HEK293 (cell line): ENCODE measurements around the gene STXBP4.

Experiments
- CTCF ChIA-PET: fragments of 350-600 bp; formaldehyde crosslinking; extraction: SDS; loops from one replicate; lab custom pipeline; 2021; ENCODE audit warnings: antibody characterized with exemption; lab: Yijun Ruan, JAX
- POLR2A ChIA-PET: fragments of 300-600 bp; formaldehyde crosslinking; extraction: SDS; loops from one replicate; lab custom pipeline; 2020; ENCODE audit warnings: antibody characterized with exemption, inconsistent platforms; lab: Yijun Ruan, JAX
- H3K27ac ChIP-seq: fragments of 200-500 bp; sonication (Bioruptor generic); 2 replicates; pipeline ENCODE4 v1.5.1; 2014; ENCODE audit warnings: low read depth, low read length, control low read depth, inconsistent platforms; ENCODE audit errors: extremely low read depth
- H3K36me3 ChIP-seq, 2 experiments: fragments of 200-500 bp in 1 of 2; sonication (Bioruptor generic) in 1 of 2; 1 replicate in 1 of 2; 2 replicates in 1 of 2; pipeline ENCODE4 v1.5.1; 2014 to 2017; ENCODE audit warnings: inconsistent platforms in 2 of 2, low read length in 2 of 2; ENCODE audit not compliant: control insufficient read depth in 2 of 2, insufficient read depth in 1 of 2
- H3K4me1 ChIP-seq: fragments of 200-500 bp; sonication (Bioruptor generic); 2 replicates; pipeline ENCODE4 v1.5.1; 2014; ENCODE audit warnings: mild to moderate bottlenecking, low read length, inconsistent platforms; ENCODE audit not compliant: control insufficient read depth, insufficient read depth
- H3K4me3 ChIP-seq: 2 replicates; pipeline ENCODE4 v1.5.1; 2011; ENCODE audit warnings: low read depth, mild to moderate bottlenecking, control low read depth, low read length, moderate library complexity
- H3K9me3 ChIP-seq: fragments of 200-500 bp; sonication (Bioruptor generic); 2 replicates; pipeline ENCODE4 v1.5.1; 2014; ENCODE audit warnings: low read depth, low read length, inconsistent platforms; ENCODE audit not compliant: control insufficient read depth, insufficient read depth
- FEZF1 ChIP-seq: fragments of 450-650 bp; formaldehyde crosslinking; IDR thresholded peaks from 2 replicates; pipeline ENCODE4 v1.5.1; 2016; ENCODE audit warnings: missing biosample characterization, missing genetic modification characterization
- GFI1B ChIP-seq: fragments of 450-650 bp; formaldehyde crosslinking; IDR thresholded peaks from 2 replicates; pipeline ENCODE4 v1.5.1; 2016; ENCODE audit warnings: missing biosample characterization, missing genetic modification characterization
- GLIS1 ChIP-seq: fragments of 450-650 bp; formaldehyde crosslinking; IDR thresholded peaks from 2 replicates; pipeline ENCODE4 v1.5.1; 2016; ENCODE audit warnings: missing biosample characterization, missing genetic modification characterization
- MZF1 ChIP-seq: fragments of 450-650 bp; formaldehyde crosslinking; IDR thresholded peaks from 2 replicates; pipeline ENCODE4 v1.5.1; 2017; ENCODE audit warnings: missing biosample characterization, missing genetic modification characterization, borderline replicate concordance
- SP7 ChIP-seq: fragments of 450-650 bp; formaldehyde crosslinking; IDR thresholded peaks from 2 replicates; pipeline ENCODE4 v1.5.1; 2016; ENCODE audit warnings: missing biosample characterization, missing genetic modification characterization
- TRIM28 ChIP-seq: IDR thresholded peaks from 2 replicates; pipeline ENCODE4 v1.6.1; 2011; ENCODE audit warnings: low read length, control low read depth, borderline replicate concordance
- ZBTB21 ChIP-seq: fragments of 450-650 bp; formaldehyde crosslinking; IDR thresholded peaks from 2 replicates; pipeline ENCODE4 v1.5.1; 2017; ENCODE audit warnings: missing biosample characterization, missing genetic modification characterization
- ZIC2 ChIP-seq: fragments of 450-650 bp; formaldehyde crosslinking; IDR thresholded peaks from 2 replicates; pipeline ENCODE4 v1.5.1; 2016; ENCODE audit warnings: missing biosample characterization, missing genetic modification characterization
- ZNF112 ChIP-seq: fragments of 450-650 bp; formaldehyde crosslinking; IDR thresholded peaks from 2 replicates; pipeline ENCODE4 v1.5.0; 2017; ENCODE audit warnings: missing biosample characterization, missing genetic modification characterization
- ZNF140 ChIP-seq: fragments of 450-650 bp; formaldehyde crosslinking; IDR thresholded peaks from 2 replicates; pipeline ENCODE4 v1.5.1; 2016; ENCODE audit warnings: missing biosample characterization, missing genetic modification characterization
- ZNF157 ChIP-seq: fragments of 450-650 bp; formaldehyde crosslinking; IDR thresholded peaks from 2 replicates; pipeline ENCODE4 v1.5.1; 2016; ENCODE audit warnings: missing biosample characterization, missing genetic modification characterization
- ZNF214 ChIP-seq: fragments of 450-650 bp; formaldehyde crosslinking; IDR thresholded peaks from 2 replicates; pipeline ENCODE4 v1.5.1; 2017; ENCODE audit warnings: missing biosample characterization, mild to moderate bottlenecking, missing genetic modification characterization, borderline replicate concordance
- ZNF24 ChIP-seq: fragments of 450-650 bp; formaldehyde crosslinking; IDR thresholded peaks from 2 replicates; pipeline ENCODE4 v1.5.1; 2016; ENCODE audit warnings: missing biosample characterization, missing genetic modification characterization
- ZNF292 ChIP-seq: fragments of 450-650 bp; formaldehyde crosslinking; IDR thresholded peaks from 2 replicates; pipeline ENCODE4 v1.5.1; 2016; ENCODE audit warnings: low read depth, missing biosample characterization, missing genetic modification characterization, borderline replicate concordance
- ZNF391 ChIP-seq: fragments of 450-650 bp; formaldehyde crosslinking; IDR thresholded peaks from 2 replicates; pipeline ENCODE4 v1.5.1; 2016; ENCODE audit warnings: low read depth, missing biosample characterization, missing genetic modification characterization, borderline replicate concordance
- ZNF548 ChIP-seq: fragments of 450-650 bp; formaldehyde crosslinking; IDR thresholded peaks from 2 replicates; pipeline ENCODE4 v1.5.1; 2016; ENCODE audit warnings: missing biosample characterization, missing genetic modification characterization
- ZNF585B ChIP-seq: fragments of 450-650 bp; formaldehyde crosslinking; IDR thresholded peaks from 2 replicates; pipeline ENCODE4 v1.5.1; 2016; ENCODE audit warnings: missing biosample characterization, missing genetic modification characterization
- ZNF658 ChIP-seq: fragments of 450-650 bp; formaldehyde crosslinking; IDR thresholded peaks from 2 replicates; pipeline ENCODE4; 2016; ENCODE audit warnings: missing biosample characterization, missing genetic modification characterization
- ZNF660 ChIP-seq: fragments of 450-650 bp; IDR thresholded peaks from 2 replicates; pipeline ENCODE4 v1.5.1; 2018; ENCODE audit warnings: missing biosample characterization, mild to moderate bottlenecking, missing genetic modification characterization
- ZNF776 ChIP-seq: fragments of 450-650 bp; formaldehyde crosslinking; IDR thresholded peaks from 2 replicates; pipeline ENCODE4 v1.5.0; 2017; ENCODE audit warnings: missing biosample characterization, missing genetic modification characterization, borderline replicate concordance
- TF ChIP-seq, protein P1 (sequence below): fragments of 450-650 bp; formaldehyde crosslinking; IDR thresholded peaks from 2 replicates; pipeline ENCODE4 v1.5.1; 2016; ENCODE audit warnings: missing biosample characterization, missing genetic modification characterization, borderline replicate concordance
- TF ChIP-seq, protein P2 (sequence below): fragments of 450-650 bp; formaldehyde crosslinking; IDR thresholded peaks from 2 replicates; pipeline ENCODE4 v1.5.1; 2017; ENCODE audit warnings: missing biosample characterization, missing genetic modification characterization
- TF ChIP-seq, protein P3 (sequence below): fragments of 450-650 bp; formaldehyde crosslinking; optimal IDR thresholded peaks from 2 replicates; pipeline ENCODE3; 2016; ENCODE audit warnings: missing biosample characterization, mild to moderate bottlenecking, missing genetic modification characterization
- TF ChIP-seq, protein P4 (sequence below): fragments of 450-650 bp; formaldehyde crosslinking; IDR thresholded peaks from 2 replicates; pipeline ENCODE4 v1.5.1; 2016; ENCODE audit warnings: missing biosample characterization, missing genetic modification characterization
- TF ChIP-seq, protein P5 (sequence below): fragments of 450-650 bp; formaldehyde crosslinking; IDR thresholded peaks from 2 replicates; pipeline ENCODE4 v1.5.1; 2016; ENCODE audit warnings: missing biosample characterization, missing genetic modification characterization

STXBP4 gene

DNA sequence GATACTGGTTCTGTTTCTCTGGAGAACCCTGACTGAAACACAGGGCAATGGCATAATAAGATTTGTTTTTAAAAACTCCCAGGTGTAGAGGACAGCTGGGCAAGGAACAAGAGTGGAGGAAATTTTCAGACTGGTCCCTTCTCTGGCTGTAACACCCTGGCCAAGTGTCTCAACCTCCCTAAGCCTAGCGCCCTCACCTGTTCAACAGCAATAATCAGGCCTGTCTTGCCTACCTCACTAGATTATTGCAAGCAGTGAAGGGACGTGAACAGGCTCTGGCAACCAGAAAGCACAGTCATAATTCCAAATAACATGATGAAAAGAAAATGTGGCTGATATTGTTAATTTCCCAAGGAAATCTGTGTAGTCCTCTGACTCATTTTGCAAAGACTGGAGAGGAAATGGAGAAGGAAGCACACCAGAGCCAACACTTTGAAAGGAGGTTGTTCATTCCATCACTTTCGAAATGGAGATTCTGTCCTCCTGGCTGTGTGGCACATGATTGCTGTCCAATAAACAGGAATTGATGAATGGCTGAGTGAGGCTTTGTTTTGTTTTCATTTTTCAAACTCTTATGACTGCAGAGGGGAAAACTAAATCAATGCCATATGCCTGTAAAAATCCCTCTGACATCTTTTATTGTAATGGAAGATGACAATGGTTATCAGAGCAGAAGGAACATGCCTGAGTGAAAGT is 208.7 kb downstream of the STXBP4 start (continued):
- TF ChIP-seq, protein P1, sequence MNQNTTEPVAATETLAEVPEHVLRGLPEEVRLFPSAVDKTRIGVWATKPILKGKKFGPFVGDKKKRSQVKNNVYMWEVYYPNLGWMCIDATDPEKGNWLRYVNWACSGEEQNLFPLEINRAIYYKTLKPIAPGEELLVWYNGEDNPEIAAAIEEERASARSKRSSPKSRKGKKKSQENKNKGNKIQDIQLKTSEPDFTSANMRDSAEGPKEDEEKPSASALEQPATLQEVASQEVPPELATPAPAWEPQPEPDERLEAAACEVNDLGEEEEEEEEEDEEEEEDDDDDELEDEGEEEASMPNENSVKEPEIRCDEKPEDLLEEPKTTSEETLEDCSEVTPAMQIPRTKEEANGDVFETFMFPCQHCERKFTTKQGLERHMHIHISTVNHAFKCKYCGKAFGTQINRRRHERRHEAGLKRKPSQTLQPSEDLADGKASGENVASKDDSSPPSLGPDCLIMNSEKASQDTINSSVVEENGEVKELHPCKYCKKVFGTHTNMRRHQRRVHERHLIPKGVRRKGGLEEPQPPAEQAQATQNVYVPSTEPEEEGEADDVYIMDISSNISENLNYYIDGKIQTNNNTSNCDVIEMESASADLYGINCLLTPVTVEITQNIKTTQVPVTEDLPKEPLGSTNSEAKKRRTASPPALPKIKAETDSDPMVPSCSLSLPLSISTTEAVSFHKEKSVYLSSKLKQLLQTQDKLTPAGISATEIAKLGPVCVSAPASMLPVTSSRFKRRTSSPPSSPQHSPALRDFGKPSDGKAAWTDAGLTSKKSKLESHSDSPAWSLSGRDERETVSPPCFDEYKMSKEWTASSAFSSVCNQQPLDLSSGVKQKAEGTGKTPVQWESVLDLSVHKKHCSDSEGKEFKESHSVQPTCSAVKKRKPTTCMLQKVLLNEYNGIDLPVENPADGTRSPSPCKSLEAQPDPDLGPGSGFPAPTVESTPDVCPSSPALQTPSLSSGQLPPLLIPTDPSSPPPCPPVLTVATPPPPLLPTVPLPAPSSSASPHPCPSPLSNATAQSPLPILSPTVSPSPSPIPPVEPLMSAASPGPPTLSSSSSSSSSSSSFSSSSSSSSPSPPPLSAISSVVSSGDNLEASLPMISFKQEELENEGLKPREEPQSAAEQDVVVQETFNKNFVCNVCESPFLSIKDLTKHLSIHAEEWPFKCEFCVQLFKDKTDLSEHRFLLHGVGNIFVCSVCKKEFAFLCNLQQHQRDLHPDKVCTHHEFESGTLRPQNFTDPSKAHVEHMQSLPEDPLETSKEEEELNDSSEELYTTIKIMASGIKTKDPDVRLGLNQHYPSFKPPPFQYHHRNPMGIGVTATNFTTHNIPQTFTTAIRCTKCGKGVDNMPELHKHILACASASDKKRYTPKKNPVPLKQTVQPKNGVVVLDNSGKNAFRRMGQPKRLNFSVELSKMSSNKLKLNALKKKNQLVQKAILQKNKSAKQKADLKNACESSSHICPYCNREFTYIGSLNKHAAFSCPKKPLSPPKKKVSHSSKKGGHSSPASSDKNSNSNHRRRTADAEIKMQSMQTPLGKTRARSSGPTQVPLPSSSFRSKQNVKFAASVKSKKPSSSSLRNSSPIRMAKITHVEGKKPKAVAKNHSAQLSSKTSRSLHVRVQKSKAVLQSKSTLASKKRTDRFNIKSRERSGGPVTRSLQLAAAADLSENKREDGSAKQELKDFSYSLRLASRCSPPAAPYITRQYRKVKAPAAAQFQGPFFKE, result no peak
- no peak for TF ChIP-seq ZNF660 (tag by site-specific recombination)
- no peak for TF ChIP-seq GLIS1 (tag by site-specific recombination)
- no peak for TF ChIP-seq ZIC2
- TF ChIP-seq ZNF112 (tag by site-specific recombination), result no peak
- no peak for TF ChIP-seq ZNF391 (tag by site-specific recombination)
- no peak for TF ChIP-seq MZF1 (tag by site-specific recombination)
- TF ChIP-seq FEZF1 (tag by site-specific recombination), result no peak
- TF ChIP-seq ZNF157 (tag by site-specific recombination), result no peak
- TF ChIP-seq ZNF292 (tag by site-specific recombination), result no peak
- no peak for TF ChIP-seq ZNF140
- TF ChIP-seq ZNF776, result no peak

DNA sequence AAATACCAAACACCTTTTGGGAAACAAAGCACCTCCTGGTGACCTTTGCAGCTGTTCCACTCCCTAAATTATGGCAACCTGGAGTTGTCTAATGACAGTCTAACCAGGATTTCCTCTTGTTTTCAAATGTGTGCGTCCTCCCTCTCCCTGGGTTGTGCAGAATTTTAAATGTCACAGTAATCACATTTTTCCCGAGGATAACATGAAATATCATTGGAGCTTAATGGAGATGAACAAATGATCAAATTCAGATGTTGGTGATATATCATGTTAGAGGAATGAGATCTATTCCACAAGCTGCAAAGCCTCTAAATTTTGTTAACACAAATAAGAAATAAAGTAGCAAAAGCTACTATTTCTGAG is 209.3 kb downstream of the STXBP4 start:
- ChIA-PET POLR2A (no interaction called here), CTCF (interaction anchor here (0.7 kb wide), 1 partner anchor 9 kb away, joined by 3 read pairs; no protein-coding TSS in a partner anchor)

DNA sequence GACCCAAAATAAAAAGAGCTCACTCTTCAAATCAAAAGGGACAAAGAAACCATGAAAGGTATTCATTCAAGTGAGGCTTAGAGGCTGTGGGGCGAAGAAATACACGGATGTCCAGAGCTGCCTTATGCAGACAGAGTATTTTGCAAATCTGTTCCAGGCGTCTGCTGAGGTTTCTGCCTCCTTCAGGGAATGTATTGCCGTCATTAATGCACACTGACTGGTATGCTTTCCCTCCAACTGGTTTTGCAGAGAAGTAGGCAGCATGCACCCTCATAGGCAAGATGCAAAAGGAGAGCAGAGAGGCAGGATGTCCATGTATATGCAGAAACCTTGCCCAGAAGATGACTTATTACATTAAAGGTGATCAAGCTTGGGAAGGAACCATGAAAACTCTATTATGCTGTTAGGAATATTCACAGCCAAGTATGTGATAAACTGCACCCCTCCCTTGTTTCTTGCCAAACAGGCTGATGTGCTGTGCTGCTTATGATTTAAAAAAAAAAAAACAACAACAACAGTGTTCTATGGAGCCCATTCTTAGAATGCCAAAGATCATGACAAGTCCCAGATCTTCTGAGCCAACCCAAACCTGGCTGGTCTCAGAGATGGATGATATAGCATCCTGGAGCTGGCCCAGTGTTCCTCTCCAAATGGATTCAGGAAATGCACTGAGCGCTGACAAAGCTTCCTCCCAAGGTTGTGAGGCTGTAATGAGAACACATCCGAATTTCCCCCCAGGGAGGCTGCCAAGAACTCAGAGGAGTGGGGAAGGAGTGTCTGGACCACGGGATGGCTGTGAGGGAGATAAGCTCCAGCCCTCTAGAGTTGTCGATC is 218.6 kb downstream of the STXBP4 start:
- Histone ChIP-seq H3K4me1 (no peaks in the 10 kb centered on the region), H3K36me3 (no peaks in the 10 kb centered on the region), H3K4me3 (no peak overlapping the region), H3K9me3 (no peaks in the 10 kb centered on the region), H3K27ac (no peak overlapping the region)
- ChIA-PET CTCF (interaction anchor here (0.6 to 1.1 kb wide), 2 partner anchors 9 to 35 kb away, joined by 3 read pairs; no protein-coding TSS in a partner anchor), POLR2A (no interaction called here)
- TF ChIP-seq ZNF24 (tag by site-specific recombination) (no peak), GFI1B (tag by site-specific recombination) (no peak), ZNF585B (tag by site-specific recombination) (no peak)
- TF ChIP-seq, protein P2, sequence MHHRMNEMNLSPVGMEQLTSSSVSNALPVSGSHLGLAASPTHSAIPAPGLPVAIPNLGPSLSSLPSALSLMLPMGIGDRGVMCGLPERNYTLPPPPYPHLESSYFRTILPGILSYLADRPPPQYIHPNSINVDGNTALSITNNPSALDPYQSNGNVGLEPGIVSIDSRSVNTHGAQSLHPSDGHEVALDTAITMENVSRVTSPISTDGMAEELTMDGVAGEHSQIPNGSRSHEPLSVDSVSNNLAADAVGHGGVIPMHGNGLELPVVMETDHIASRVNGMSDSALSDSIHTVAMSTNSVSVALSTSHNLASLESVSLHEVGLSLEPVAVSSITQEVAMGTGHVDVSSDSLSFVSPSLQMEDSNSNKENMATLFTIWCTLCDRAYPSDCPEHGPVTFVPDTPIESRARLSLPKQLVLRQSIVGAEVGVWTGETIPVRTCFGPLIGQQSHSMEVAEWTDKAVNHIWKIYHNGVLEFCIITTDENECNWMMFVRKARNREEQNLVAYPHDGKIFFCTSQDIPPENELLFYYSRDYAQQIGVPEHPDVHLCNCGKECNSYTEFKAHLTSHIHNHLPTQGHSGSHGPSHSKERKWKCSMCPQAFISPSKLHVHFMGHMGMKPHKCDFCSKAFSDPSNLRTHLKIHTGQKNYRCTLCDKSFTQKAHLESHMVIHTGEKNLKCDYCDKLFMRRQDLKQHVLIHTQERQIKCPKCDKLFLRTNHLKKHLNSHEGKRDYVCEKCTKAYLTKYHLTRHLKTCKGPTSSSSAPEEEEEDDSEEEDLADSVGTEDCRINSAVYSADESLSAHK (tag by site-specific recombination), result no peak
- TF ChIP-seq, protein P3, sequence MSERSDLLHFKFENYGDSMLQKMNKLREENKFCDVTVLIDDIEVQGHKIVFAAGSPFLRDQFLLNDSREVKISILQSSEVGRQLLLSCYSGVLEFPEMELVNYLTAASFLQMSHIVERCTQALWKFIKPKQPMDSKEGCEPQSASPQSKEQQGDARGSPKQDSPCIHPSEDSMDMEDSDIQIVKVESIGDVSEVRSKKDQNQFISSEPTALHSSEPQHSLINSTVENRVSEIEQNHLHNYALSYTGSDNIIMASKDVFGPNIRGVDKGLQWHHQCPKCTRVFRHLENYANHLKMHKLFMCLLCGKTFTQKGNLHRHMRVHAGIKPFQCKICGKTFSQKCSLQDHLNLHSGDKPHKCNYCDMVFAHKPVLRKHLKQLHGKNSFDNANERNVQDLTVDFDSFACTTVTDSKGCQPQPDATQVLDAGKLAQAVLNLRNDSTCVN (tag by site-specific recombination), result no peak
- TF ChIP-seq, protein P4, sequence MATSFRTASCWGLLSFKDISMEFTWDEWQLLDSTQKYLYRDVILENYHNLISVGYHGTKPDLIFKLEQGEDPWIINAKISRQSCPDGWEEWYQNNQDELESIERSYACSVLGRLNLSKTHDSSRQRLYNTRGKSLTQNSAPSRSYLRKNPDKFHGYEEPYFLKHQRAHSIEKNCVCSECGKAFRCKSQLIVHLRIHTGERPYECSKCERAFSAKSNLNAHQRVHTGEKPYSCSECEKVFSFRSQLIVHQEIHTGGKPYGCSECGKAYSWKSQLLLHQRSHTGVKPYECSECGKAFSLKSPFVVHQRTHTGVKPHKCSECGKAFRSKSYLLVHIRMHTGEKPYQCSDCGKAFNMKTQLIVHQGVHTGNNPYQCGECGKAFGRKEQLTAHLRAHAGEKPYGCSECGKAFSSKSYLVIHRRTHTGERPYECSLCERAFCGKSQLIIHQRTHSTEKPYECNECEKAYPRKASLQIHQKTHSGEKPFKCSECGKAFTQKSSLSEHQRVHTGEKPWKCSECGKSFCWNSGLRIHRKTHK (tag by site-specific recombination), result no peak

More for the DNA sequence above, 209.3 kb downstream of the STXBP4 start:
- no peaks in the 10 kb centered on the region for H3K4me1 ChIP-seq
- TF ChIP-seq ZNF658 (no peak), SP7 (tag by site-specific recombination) (no peak), ZNF214 (tag by site-specific recombination) (no peak), ZNF548 (tag by site-specific recombination) (no peak), TRIM28 (no peak), ZBTB21 (tag by site-specific recombination) (no peak)
- TF ChIP-seq, protein P5, sequence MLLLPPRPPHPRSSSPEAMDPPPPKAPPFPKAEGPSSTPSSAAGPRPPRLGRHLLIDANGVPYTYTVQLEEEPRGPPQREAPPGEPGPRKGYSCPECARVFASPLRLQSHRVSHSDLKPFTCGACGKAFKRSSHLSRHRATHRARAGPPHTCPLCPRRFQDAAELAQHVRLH (tag by site-specific recombination), result no peak
- TF ChIP-seq, all 188 proteins: peak for 0
- Histone ChIP-seq H3K9me3 (no peaks in the 10 kb centered on the region; the same call in 1 of the 2 replicates), H3K27ac (no peak overlapping the region), H3K4me3 (no peak overlapping the region), H3K36me3 (no peaks in the 10 kb centered on the region)
